GM06990 (cell line): ENCODE results near the gene MTMR2.

ENCODE experiments used
- DNase-seq: peaks from one replicate; pipeline ENCODE4 v3.0.0-alpha.2; 2011; ENCODE audit not compliant: insufficient read length; ENCODE audit errors: extremely low read depth
- H3K27me3 ChIP-seq: replicated peaks from 2 replicates; pipeline ENCODE4 v1.6.0; 2011; ENCODE audit warnings: low read length; ENCODE audit not compliant: control insufficient read depth, insufficient read depth
- H3K36me3 ChIP-seq: 2 replicates; pipeline ENCODE4 v1.5.1; 2011; ENCODE audit warnings: low read length; ENCODE audit not compliant: control insufficient read depth, insufficient read depth
- H3K4me3 ChIP-seq: replicated peaks from 2 replicates; pipeline ENCODE4 v1.5.1; 2011; ENCODE audit warnings: low read depth, mild to moderate bottlenecking, control low read depth, low read length
- CTCF ChIP-seq: IDR thresholded peaks from 2 replicates; pipeline ENCODE4 v1.5.1; 2011; ENCODE audit warnings: low read length, control low read depth, mild to moderate bottlenecking, inconsistent platforms; ENCODE audit not compliant: insufficient read depth, poor library complexity, severe bottlenecking

MTMR2 gene

GRCh38 chr11:95849087-95849825 is 74.7 kb downstream of the MTMR2 start:
- no peaks in the 10 kb centered on the region for H3K27me3 ChIP-seq
- H3K36me3 ChIP-seq = peaks cover 1% of the 10 kb centered on the region; the same call in 1 of the 2 replicates
- no peak for DNase-seq
- H3K4me3 ChIP-seq = no peak overlapping the region
- peak; percentile 36 for TF ChIP-seq CTCF

- TF ChIP-seq CTCF = no peak
- Histone ChIP-seq H3K27me3 (no peaks in the 10 kb centered on the region), H3K4me3 (no peak overlapping the region), H3K36me3 (peaks cover 1% of the 10 kb centered on the region; the same call in 1 of the 2 replicates)
- no peak for DNase-seq
Observed at GRCh38 chr11:95845167-95845566, 78.7 kb downstream of the MTMR2 start.

- Histone ChIP-seq H3K36me3 (no peaks in the 10 kb centered on the region; the same call in none of the 2 replicates), H3K4me3 (no peak overlapping the region), H3K27me3 (no peaks in the 10 kb centered on the region)
- DNase-seq = peak; percentile 13
- TF ChIP-seq CTCF = peak; percentile 83
Observed at GRCh38 chr11:95835768-95836488, 88.0 kb downstream of the MTMR2 start.

- no peak overlapping the region for H3K4me3 ChIP-seq
- no peaks in the 10 kb centered on the region; the same call in none of the 2 replicates for H3K36me3 ChIP-seq
- no peaks in the 10 kb centered on the region for H3K27me3 ChIP-seq
- no peak for TF ChIP-seq CTCF
- no peak for DNase-seq
Observed at GRCh38 chr11:95835351-95835750, 88.6 kb downstream of the MTMR2 start.

GRCh38 chr11:95833378-95833777 is 90.5 kb downstream of the MTMR2 start:
- Histone ChIP-seq H3K27me3 (no peaks in the 10 kb centered on the region), H3K36me3 (peaks cover 1% of the 10 kb centered on the region), H3K4me3 (no peak overlapping the region)
- no peak for TF ChIP-seq CTCF
- DNase-seq = no peak
